ENCODE results near the gene EEF1AKMT3. TPM values are rescaled to one million over a fixed set of nuclear protein-coding genes. Genes with fewer than 3 reads are reported as not detected.
"Not testable (repeated sequence)": the region's sequence is repeated elsewhere in the genome, so short reads cannot be mapped to it uniquely, and the experiment has no call there.

Gene EEF1AKMT3
- total RNA-seq, 1 donor from 2014 or later, result 6.9 TPM

DNA sequence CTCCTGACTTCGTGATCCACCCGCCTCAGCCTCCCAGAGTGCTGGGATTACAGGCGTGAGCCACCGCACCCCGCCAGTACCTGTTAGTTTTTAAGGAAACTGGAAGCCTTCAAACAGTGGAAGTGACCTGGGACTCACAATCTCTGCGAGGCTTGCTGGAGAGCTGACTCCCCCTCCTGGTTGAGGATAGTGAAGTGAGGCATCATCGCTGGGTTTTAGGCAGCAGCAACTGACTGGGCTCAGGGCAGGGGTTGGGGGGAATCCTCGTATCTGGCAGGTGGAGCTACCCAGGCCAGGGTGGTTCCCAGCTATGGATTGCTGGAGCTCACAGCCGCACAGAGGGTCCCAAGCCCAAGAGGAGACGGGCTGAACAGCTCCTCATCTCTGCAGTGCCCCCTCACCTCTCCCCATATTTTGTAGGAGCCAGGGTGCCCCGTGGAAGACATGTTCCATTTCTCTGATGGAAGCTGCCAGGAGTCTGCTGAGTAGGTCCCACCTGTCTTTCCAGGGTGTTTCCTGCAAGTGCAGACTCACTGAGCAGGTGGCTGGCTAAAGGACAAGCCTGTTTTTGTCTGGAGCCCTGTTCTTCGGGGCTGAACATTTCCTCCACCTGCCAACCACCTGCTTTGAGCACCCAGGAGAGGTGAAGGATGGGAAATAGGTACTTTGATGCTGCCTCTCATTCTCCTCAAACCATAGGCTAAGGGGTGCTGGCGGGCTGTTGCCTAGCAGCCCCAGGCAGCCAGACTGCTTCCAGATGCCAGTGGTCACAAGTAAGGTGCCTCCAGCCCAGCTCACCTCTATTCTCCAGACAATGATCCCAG is 43.0 kb downstream of the EEF1AKMT3 start:
- DNase-seq (ENCODE audit: extremely low read depth, low read depth, low spot score), result no peak

GRCh38 chr12:57816001-57816854 is 43.8 kb downstream of the EEF1AKMT3 start:
- no peak for DNase-seq (ENCODE audit: extremely low read depth, low read depth, low spot score)

- no peak for DNase-seq (ENCODE audit: extremely low read depth, low read depth, low spot score)
Observed at GRCh38 chr12:57816855-57817151, 44.4 kb downstream of the EEF1AKMT3 start.

GRCh38 chr12:57817261-57817989 is 45.0 kb downstream of the EEF1AKMT3 start:
- no peak for DNase-seq (ENCODE audit: extremely low read depth, low read depth, low spot score)

DNA sequence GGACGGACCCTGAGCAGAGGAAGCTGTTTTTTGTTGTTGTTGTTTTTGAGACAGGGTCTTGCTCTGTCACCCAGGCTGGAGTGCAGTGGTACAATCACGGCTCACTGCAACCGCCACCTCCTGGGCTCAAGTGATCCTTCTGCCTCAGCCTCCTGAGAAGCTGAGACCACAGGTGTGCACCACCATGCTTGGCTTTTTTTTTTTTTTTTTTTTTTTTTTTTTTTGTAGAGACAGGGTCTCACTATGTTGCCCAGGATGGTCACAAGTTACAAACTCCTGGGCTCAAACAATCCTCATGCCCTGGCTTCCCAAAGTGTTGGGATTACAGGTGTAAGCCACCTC is 45.5 kb downstream of the EEF1AKMT3 start:
- not testable (repeated sequence) for DNase-seq (ENCODE audit: extremely low read depth, low read depth, low spot score)

DNA sequence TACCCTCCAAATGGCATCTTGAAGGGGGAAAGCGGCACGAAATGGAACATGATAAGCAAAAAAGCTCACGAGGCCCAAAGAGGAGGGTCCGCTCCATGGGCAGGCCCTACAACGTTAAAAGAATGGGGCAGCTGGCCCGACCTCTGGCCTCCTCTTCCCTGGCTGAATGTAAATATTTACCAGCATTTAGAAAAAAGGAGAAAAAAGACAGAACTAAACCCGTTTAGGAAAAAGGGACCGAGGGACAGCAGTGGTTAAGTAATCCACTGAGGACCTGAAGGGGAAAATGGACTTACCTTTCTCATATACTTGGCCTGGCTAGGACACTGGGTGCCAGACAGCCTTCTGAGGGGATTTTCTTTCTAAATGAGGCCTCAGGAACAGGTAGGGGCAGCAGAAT is 47.7 kb downstream of the EEF1AKMT3 start:
- not testable (repeated sequence) for DNase-seq (ENCODE audit: extremely low read depth, low read depth, low spot score)

- DNase-seq (ENCODE audit: extremely low read depth, low read depth, low spot score), result not testable (repeated sequence)
Observed at GRCh38 chr12:57821015-57821414, 48.6 kb downstream of the EEF1AKMT3 start.

GRCh38 chr12:57821474-57822214 is 49.2 kb downstream of the EEF1AKMT3 start:
- DNase-seq (ENCODE audit: extremely low read depth, low read depth, low spot score), result no peak

DNA sequence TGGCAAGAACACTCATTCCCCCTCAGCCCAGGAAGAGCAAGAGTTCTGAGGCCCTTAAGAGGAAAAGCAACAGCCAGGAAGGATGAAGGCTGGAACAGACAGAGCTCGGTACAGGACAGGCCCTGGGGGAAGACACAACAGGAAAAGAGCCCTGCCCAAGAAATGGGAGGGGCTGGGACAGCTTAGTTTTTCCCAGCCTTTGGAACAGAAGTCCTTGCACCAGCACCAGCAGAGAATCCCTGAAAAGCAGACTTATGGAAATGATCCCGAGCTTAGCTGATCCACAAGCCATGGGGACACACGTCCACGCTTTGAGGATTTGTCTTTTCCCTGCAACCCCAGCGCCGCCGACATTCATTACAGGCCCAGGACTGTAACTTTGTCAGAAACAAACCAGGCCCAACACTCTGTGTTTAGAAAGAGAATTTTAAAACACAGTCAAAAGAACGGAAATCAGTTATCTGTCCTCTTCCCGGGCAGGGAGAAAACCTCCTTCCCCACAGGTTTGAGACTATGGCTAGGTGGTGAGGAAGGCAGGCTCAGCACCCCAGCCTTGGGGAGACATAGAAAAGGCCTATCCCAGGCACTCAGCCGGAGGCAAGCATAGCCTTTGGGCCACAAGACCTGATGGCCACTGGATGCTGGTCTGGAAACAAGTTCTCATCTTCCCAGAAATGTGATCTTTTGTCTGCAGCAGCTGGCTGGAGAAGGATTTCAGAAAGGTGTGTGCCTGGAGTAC is 50.1 kb downstream of the EEF1AKMT3 start:
- DNase-seq (ENCODE audit: extremely low read depth, low read depth, low spot score), result no peak

- DNase-seq (ENCODE audit: extremely low read depth, low read depth, low spot score), result no peak
Observed at GRCh38 chr12:57823131-57823907, 50.9 kb downstream of the EEF1AKMT3 start.

DNA sequence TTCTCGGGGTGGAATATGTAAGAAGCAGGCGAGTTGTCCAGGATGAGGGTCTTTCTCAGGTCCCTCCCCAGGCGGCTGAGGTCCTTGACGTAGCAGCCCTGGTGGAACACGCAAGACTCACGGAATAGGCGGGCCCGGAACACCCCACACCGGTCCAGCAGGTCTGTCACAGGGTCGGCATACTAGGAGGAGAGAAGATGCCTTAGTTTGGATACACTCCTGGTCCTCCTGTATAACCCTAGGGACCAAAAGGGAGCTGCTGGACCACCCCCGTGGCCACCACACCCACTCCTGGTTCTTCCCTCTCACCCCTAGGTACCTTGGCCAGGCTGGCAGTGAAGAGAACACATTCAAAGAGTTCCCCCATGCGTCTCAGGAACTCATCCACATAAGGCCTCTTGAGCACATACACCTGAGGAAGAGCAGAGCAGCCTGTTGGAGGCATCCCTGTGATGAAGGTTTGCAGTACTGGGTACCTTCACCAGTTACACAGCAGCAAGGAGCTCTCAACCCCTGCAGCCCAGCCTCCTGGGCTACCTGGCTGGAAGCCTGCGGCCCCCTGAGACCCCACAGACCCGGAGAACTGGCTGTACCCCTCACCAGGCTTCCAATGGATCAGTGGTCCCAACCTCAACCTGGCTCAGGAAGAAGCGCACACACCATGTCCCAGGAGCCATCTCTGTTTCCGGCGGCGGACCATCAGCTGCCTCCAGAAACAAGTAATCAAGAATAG is 51.7 kb downstream of the EEF1AKMT3 start:
- DNase-seq (ENCODE audit: extremely low read depth, low read depth, low spot score), result no peak

DNA sequence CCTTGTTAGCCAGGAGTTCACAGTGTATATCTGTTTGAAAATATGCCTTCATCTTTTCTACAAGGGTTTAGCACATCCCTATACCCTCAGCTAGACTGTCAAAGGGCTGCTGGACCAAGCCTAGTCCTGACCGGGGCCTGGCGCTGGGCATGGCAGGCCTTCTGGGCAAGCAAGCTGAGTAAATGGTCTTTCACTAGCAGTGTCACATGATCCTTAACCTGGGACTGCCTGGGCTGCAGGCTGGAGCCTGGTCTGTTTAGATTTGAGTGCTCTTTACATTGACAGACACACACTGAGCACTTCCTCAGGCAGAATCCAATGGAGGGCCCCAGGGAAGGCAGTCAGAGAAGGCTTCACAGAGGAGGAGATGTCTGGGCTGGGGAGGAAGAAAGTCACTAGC is 53.0 kb downstream of the EEF1AKMT3 start:
- DNase-seq (ENCODE audit: extremely low read depth, low read depth, low spot score), result no peak

DNA sequence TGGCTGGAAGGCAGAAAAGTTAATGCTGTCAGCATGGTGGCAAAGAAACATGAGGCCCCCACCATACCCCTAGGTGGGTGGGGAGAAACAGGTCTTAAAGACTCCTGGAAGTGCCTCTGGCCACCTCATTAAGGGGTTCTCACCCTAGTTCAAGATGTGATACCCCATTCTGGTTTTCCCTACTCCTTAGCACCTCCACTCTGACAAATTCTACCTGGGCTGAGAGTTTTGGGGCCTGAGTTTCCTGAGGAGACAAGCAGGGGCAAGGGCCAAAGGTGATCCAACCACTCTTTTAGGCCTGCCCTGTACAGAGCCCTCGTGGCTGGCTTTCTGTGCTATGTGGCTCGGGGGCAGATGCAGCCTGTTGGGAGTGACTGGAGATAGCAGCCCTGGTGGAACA is 54.0 kb downstream of the EEF1AKMT3 start:
- no peak for DNase-seq (ENCODE audit: extremely low read depth, low read depth, low spot score)

DNA sequence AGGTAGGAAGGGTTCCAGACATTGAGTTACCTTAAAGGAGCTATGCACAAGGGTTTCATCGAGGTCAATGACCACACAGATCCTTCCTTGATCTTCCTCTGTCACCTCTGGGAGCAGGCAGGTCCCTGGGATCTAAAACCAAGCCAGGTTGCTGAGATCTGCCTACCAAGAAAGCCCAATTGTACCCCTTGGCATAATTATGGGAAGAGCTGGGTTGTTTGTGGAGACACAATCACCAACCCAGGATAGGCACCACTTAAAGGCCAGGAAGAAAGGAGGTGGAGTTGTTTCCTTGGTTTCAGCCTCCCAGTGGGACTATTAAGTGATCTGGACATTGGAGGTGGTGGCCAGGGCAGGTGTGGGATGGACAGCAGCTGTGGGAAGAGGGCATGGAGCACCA is 54.6 kb downstream of the EEF1AKMT3 start:
- DNase-seq (ENCODE audit: extremely low read depth, low read depth, low spot score), result no peak

GRCh38 chr12:57829025-57829777 is 56.8 kb downstream of the EEF1AKMT3 start:
- no peak for DNase-seq (ENCODE audit: extremely low read depth, low read depth, low spot score)

- no peak for DNase-seq (ENCODE audit: extremely low read depth, low read depth, low spot score)
Observed at GRCh38 chr12:57830393-57830792, 58.0 kb downstream of the EEF1AKMT3 start.

Measured in glomerular endothelial cell (primary cell).